Loucy (cell line): ENCODE measurements around the gene TCN2.

Source experiments
- H2AFZ ChIP-seq: fragments of 200-600 bp; sonication (generic); 2 replicates; pipeline ENCODE4 v1.6.0; 2016; ENCODE audit warnings: antibody characterized with exemption, mild to moderate bottlenecking, low read length, moderate library complexity
- H3F3A ChIP-seq: fragments of 200-600 bp; 2 replicates; pipeline ENCODE4 v1.6.0; 2016; ENCODE audit warnings: antibody characterized with exemption, low read depth, mild to moderate bottlenecking
- H3K27me3 ChIP-seq: fragments of 200-600 bp; sonication (generic); 2 replicates; pipeline ENCODE4 v1.6.1; 2014; ENCODE audit warnings: low read length, mild to moderate bottlenecking; ENCODE audit not compliant: insufficient read depth, poor library complexity, severe bottlenecking
- H3K36me3 ChIP-seq: fragments of 200-600 bp; sonication (generic); 2 replicates; pipeline ENCODE4 v1.6.1; 2016; ENCODE audit warnings: low read length; ENCODE audit not compliant: insufficient read depth
- H3K4me1 ChIP-seq: fragments of 200-600 bp; sonication (generic); 2 replicates; pipeline ENCODE4 v1.5.1; 2014; ENCODE audit warnings: low read length, mild to moderate bottlenecking; ENCODE audit not compliant: insufficient read depth, poor library complexity, severe bottlenecking
- H3K4me2 ChIP-seq: fragments of 200-600 bp; sonication (generic); 2 replicates; pipeline ENCODE4 v1.6.0; 2014; ENCODE audit warnings: antibody characterized with exemption, low read length, low read depth, mild to moderate bottlenecking; ENCODE audit not compliant: poor library complexity, severe bottlenecking
- H3K4me3 ChIP-seq: fragments of 200-600 bp; sonication (generic); 2 replicates; pipeline ENCODE4 v1.5.1; 2014; ENCODE audit warnings: low read length, mild to moderate bottlenecking, mixed read lengths; ENCODE audit not compliant: poor library complexity, severe bottlenecking
- H3K79me2 ChIP-seq: fragments of 200-600 bp; sonication (generic); 2 replicates; pipeline ENCODE4 v1.6.1; 2014; ENCODE audit warnings: low read length; ENCODE audit not compliant: insufficient read depth
- H3K9ac ChIP-seq: fragments of 200-600 bp; sonication (generic); 2 replicates; pipeline ENCODE4 v1.6.0; 2014; ENCODE audit warnings: mild to moderate bottlenecking, low read depth, low read length, moderate library complexity; ENCODE audit not compliant: poor library complexity, severe bottlenecking
- H3K9me2 ChIP-seq: fragments of 200-600 bp; sonication (generic); replicated peaks from 2 replicates; pipeline ENCODE4 v1.6.1; 2016; ENCODE audit warnings: low read depth, low read length, mixed read lengths
- H3K9me3 ChIP-seq: fragments of 200-600 bp; sonication (generic); 2 replicates; pipeline ENCODE4 v1.6.1; 2014; ENCODE audit warnings: mild to moderate bottlenecking, antibody characterized with exemption, low read length, low read depth; ENCODE audit not compliant: insufficient read depth
- H4K20me1 ChIP-seq: fragments of 200-600 bp; sonication (generic); 2 replicates; pipeline ENCODE4 v1.6.0; 2014; ENCODE audit warnings: antibody characterized with exemption, low read length, mild to moderate bottlenecking; ENCODE audit not compliant: insufficient read depth, poor library complexity, severe bottlenecking
- CTCF ChIP-seq: fragments of 200-600 bp; sonication (generic); conservative IDR thresholded peaks from 2 replicates; pipeline ENCODE4 v1.5.1; 2014; ENCODE audit warnings: mild to moderate bottlenecking, antibody characterized with exemption, low read length
- EZH2phosphoT487 ChIP-seq: fragments of 200-600 bp; IDR thresholded peaks from 2 replicates; pipeline ENCODE4 v1.6.1; 2018; ENCODE audit warnings: antibody characterized with exemption, mild to moderate bottlenecking, moderate library complexity, borderline replicate concordance

TCN2 gene

GRCh38 chr22:30610299-30610698, 3.3 kb downstream of the TCN2 start:
- H3K9me3 ChIP-seq, result no peaks in the 10 kb centered on the region
- no peak overlapping the region for H3K4me3 ChIP-seq
- H3K4me1 ChIP-seq, result peaks cover 35% of the 10 kb centered on the region
- H3K4me2 ChIP-seq, result no peak overlapping the region
- H3K36me3 ChIP-seq, result no peaks in the 10 kb centered on the region
- no peak overlapping the region for H2AFZ ChIP-seq
- no peaks in the 10 kb centered on the region for H4K20me1 ChIP-seq
- H3K9me2 ChIP-seq, result no peaks in the 10 kb centered on the region
- H3K27me3 ChIP-seq, result no peaks in the 10 kb centered on the region
- H3K9ac ChIP-seq, result no peak overlapping the region
- H3F3A ChIP-seq, result no peaks in the 10 kb centered on the region
- H3K79me2 ChIP-seq, result no peaks in the 10 kb centered on the region
- TF ChIP-seq CTCF (no peak), EZH2phosphoT487 (no peak)

GRCh38 chr22:30611197-30611596, 4.2 kb downstream of the TCN2 start:
- H3K9ac ChIP-seq, result no peak overlapping the region
- peaks cover 26% of the 10 kb centered on the region for H3K4me1 ChIP-seq

GRCh38 chr22:30612789-30613188, 5.8 kb downstream of the TCN2 start:
- TF ChIP-seq CTCF (no peak), EZH2phosphoT487 (no peak)
- Histone ChIP-seq H3K9me2 (no peaks in the 10 kb centered on the region), H2AFZ (no peak overlapping the region), H3K9me3 (no peaks in the 10 kb centered on the region), H3K27me3 (no peaks in the 10 kb centered on the region), H3K4me3 (no peak overlapping the region), H3K79me2 (no peaks in the 10 kb centered on the region), H4K20me1 (no peaks in the 10 kb centered on the region), H3K9ac (no peak overlapping the region), H3F3A (no peaks in the 10 kb centered on the region), H3K36me3 (no peaks in the 10 kb centered on the region), H3K4me2 (no peak overlapping the region), H3K4me1 (peaks cover 19% of the 10 kb centered on the region)

More at GRCh38 chr22:30611197-30611596, 4.2 kb downstream of the TCN2 start:
- no peaks in the 10 kb centered on the region for H4K20me1 ChIP-seq
- TF ChIP-seq EZH2phosphoT487 (no peak), CTCF (no peak)
- H2AFZ ChIP-seq, result no peak overlapping the region
- H3K4me3 ChIP-seq, result no peak overlapping the region
- H3K36me3 ChIP-seq, result no peaks in the 10 kb centered on the region
- H3F3A ChIP-seq, result no peaks in the 10 kb centered on the region
- H3K9me3 ChIP-seq, result no peaks in the 10 kb centered on the region
- no peaks in the 10 kb centered on the region for H3K79me2 ChIP-seq
- no peak overlapping the region for H3K4me2 ChIP-seq
- H3K9me2 ChIP-seq, result no peaks in the 10 kb centered on the region
- H3K27me3 ChIP-seq, result no peaks in the 10 kb centered on the region
